GM18508 (cell line): ENCODE measurements around the gene SNX25.
"Not testable (repeated sequence)": the region's sequence is repeated elsewhere in the genome, so short reads cannot be mapped to it uniquely, and the experiment has no call there.

ENCODE experiments used
- ATAC-seq: cut with Tn5 transposase; IDR thresholded peaks from one replicate; pipeline ENCODE4 v1.9.1; 2021; ENCODE audit warnings: moderate number of reproducible peaks; ENCODE audit not compliant: insufficient read depth, unreplicated experiment

SNX25 gene

GRCh38 chr4:185296665-185297460 lies 87.5 kb downstream of the SNX25 start:
- no peak for ATAC-seq

DNA sequence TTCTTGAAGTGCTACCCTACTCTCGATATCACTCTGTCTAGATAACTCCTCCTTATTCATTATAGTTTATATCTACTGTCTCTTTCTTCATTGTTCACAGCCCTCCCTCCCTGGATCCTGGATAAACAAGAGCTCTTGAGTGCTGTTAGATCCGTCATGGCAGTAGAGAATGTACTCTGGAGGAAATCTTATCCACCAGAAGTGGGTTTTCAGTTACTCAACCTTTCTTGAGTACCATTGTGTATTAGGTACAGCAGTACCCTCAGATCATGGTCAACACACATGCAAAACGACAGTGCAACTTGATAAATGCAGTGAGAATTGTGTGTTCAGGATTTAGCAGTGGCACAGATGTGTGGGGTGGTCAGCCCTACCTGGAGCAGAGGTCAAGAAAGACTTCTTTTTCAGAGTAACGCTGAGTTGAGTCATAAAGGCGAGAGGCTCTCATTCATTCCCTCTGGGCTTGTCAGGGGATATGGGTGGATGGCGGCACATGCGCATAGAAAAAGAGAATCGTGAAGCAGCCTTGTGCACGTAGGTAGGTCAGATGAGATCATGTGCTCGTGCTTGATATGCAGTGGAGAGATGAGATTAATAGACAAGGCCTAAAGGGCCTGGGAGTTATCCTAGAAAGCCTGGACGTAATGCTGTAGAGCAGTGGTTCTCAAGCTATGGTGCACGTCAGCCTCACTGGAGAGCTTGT lies 89.5 kb downstream of the SNX25 start:
- no peak for ATAC-seq

GRCh38 chr4:185304541-185304940 lies 95.1 kb downstream of the SNX25 start:
- ATAC-seq = no peak

DNA sequence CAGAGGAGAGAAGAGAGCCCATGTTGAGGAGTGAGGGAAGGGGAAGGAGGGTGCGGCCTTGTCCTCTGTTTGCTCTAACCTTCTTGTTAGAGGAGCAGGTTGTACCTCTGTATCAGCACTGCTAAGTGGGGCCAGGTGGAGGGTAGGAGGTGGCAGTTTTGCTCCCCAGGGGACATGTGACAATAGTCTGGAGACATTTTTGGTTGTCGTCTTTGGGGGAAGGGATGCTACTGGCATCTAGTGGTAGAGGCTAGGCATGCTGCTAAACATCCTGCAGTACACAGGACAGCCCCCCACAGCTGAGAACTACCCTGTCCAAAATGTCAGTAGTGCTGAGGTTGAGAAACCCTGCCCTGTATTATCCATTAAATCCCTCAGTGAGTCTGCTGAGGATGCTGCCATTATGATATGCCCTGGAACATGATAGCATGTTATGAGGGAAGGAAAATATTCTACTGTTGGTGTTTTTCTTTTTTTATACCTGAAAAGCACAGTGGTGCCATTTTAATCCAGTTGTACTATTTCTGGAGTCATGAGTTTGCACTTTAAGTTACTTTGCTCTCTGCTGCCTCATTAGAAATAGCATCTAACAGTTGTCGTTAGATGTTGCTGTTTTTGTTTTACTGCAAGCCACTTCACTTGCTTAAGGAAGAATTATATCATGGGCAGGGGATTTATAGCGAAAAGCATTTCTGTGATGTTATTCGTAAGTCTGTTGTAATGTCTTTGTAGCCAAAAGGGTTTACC lies 95.7 kb downstream of the SNX25 start:
- no peak for ATAC-seq

GRCh38 chr4:185305979-185306442 lies 96.6 kb downstream of the SNX25 start:
- ATAC-seq = no peak

DNA sequence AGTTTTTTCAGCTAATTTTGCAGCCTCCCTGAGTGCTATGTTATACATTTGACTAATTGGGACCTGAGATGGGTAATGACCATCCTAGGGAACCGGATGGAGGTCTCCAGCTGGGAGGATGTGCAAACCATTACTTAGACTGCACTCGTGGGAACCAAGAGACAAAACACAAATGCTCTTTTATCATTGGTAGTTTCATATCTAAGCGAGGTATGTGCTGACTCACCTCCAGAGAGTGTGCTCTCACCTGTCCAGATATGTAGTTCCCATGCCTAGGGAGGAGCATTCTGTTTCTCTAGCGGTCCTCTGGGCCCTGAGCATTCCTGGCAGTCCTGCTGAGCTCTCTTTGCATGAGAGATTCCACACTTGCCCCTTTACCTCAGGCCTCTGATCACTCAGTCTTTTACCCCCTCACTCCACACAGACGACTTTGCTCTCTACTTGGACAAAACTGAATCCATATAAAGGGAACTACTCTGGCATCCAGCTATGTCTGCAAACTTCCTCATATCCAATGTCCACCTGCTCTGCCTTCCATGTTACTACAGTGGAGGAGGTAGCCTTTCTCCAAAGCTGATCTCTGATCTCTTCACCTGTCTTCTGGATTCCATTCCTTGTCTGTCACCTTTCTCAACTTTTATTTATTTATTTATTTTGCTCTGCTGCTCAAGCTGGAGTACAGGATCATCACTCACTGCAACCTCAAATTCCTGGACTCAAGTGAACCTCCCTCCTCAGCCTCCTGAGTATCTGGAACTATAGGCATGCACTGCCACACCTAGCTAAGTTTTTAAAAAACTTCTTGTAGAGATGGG lies 97.9 kb downstream of the SNX25 start:
- ATAC-seq = peak; percentile 75

GRCh38 chr4:185309770-185310169 lies 100.4 kb downstream of the SNX25 start:
- peak; percentile 46 for ATAC-seq

- ATAC-seq = no peak
Observed at GRCh38 chr4:185311113-185311888, 101.9 kb downstream of the SNX25 start.

DNA sequence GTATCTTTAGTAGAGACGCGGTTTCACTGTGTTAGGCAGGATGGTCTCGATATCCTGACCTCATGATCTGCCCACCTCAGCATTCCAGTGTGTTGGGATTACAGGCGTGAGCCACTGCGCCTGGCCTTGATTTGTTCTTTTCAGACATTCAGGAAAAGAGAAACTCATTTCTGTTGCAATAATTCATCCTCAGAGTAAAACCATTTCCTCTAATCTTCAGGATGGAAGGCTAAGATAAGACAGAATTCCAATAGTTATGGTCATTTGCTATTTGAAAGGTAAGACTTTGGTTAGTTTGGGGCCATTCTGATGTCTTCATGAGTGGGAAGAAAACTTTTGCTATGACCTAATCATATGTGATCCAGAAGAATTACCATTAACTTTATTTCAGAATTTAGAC lies 103.3 kb downstream of the SNX25 start:
- no peak for ATAC-seq

DNA sequence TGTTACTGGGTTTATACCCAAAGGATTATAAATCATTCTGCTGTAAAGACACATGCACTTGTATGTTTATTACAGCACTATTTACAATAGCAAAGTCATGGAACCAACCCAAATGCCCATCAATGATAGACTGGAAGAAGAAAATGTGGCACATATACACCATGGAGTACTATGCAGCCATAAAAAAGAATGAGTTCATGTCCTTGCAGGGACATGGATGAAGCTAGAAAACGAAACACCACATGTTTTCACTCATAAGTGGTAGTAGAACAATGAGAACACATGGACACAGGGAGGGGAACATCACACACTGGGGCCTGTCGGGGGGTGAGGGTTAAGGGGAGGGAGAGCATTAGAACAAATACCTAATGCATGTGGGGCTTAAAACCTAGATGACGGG lies 108.1 kb downstream of the SNX25 start:
- not testable (repeated sequence) for ATAC-seq

GRCh38 chr4:185317880-185318279 lies 108.5 kb downstream of the SNX25 start:
- no peak for ATAC-seq

DNA sequence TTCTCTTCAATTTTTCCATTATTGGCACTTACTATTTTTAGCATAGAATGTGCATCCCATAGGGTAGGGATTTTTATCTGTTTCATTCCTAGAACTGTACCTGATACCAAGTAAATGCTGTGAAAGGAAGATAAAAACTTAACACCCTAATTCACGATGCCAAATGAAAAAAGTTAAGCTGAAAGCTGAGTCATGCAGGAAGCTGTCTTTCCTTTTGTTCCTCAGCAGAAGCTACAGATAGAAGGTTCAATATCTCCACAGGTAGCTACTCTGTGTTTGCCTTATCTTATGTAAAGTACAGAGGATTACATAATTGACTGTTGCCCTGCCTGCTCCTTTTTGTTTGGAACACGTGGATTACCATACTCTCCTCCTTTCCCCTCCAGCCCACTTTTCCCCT lies 109.3 kb downstream of the SNX25 start:
- ATAC-seq = no peak

- ATAC-seq = no peak
Observed at GRCh38 chr4:185322803-185323202, 113.4 kb downstream of the SNX25 start.

- no peak for ATAC-seq
Observed at GRCh38 chr4:185323606-185324005, 114.2 kb downstream of the SNX25 start.

DNA sequence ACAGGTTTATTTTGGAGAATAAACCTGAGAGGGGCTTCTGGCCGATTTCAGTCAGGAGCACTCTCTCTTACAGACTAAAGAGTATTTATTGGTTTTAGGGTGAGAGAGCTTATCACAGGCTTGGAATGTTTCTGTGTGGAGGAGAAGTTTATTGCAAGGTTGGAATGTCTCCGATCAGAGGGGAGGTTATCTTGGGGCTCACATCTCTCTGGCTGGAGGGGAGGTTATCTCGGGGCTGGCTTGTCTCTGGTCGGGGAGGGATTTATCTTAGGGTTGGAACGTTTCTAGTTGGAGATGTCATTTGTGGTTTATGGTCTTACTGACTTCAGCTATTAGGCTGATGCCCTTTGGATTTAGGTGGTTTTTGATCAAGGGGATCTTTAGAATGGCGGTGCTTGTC lies 115.0 kb downstream of the SNX25 start:
- ATAC-seq = not testable (repeated sequence)

GRCh38 chr4:185325721-185326120 lies 116.3 kb downstream of the SNX25 start:
- not testable (repeated sequence) for ATAC-seq

DNA sequence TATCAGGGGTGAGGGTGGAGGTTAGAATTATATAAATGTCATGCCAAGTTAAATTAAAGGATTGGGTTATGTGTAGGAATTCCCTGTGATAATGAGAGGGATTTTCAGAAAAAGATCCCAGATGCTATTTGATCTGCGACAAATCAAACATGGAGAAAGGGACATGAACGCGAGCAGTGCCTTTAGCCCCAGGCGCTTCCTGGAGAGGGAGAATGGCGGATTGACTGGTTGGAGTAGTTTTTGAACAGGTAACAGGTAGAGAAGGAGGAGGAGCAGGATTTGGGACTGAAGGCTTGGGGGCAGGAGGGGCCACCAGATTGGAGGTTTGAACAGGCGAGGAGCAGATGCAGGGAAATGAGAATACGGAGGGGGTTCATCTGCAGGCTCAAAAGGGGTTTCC lies 119.2 kb downstream of the SNX25 start:
- no peak for ATAC-seq

GRCh38 chr4:185329879-185330510 lies 120.6 kb downstream of the SNX25 start:
- ATAC-seq = not testable (repeated sequence)
